GM21423 (cell line): ENCODE data around the gene AOAH.
"Not testable (repeated sequence)": the region's sequence is repeated elsewhere in the genome, so short reads cannot be mapped to it uniquely, and the experiment has no call there.

Experiments
- ATAC-seq: cut with Tn5 transposase; IDR thresholded peaks from one replicate; pipeline ENCODE4 v1.9.1; 2021; ENCODE audit warnings: mild to moderate bottlenecking, moderate library complexity; ENCODE audit not compliant: unreplicated experiment

The AOAH gene

DNA sequence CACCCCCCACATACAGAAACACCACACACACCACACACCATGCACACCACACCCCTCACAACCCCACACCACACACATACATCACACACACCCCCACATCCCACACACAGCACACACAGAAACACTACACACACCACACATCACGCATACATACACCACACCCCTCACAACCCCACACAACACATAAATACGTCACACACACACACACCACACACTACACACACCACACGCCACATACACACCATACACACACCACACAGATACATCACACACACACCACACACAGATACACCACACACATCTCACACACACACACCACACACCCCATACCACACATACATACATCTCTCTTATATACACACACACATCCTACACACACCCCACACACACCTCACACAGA, 208.4 kb downstream of the AOAH start:
- no peak for ATAC-seq

DNA sequence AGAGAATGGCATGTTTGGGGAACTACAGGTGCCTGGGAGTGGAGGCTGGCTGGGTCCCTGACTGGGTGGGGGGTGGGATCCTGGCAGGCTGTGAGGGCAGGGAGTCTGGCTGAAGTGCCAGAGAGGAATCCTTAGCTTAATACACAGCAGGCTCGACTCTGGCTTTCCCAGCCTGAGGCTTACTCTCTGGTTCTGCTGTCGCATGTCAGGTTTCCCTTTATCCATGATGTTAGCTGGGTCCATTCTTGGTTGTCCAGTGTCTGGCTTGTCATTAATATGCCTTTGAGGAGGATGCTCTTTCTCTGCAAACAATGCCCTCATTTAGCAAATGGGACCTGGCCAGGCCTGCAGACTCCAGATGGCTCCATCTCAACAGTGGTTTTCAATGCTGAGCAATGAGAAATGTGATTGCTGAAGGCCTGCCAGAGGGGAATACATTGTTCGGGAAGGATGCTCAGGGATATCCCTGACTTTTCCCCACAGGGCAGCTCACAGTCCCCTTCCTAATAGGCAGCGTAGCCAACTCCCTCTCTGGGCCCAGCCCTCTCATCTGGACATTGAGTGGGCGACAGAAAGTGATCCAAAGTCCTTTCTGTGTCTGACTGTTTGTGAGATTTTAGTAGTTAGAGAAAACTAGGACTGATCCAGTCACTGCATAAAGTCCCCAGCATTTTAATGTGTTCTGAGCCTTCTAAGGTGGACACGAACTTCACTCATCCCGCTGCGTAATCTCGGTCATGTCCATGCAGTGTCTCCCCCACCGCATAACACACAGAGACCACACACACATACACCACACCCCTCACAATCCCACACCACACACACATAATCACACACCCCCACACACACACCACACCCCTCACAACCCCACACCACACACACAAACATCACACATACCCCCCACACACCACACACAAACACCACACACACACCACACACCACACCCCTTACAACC, 209.7 kb downstream of the AOAH start:
- no peak for ATAC-seq

DNA sequence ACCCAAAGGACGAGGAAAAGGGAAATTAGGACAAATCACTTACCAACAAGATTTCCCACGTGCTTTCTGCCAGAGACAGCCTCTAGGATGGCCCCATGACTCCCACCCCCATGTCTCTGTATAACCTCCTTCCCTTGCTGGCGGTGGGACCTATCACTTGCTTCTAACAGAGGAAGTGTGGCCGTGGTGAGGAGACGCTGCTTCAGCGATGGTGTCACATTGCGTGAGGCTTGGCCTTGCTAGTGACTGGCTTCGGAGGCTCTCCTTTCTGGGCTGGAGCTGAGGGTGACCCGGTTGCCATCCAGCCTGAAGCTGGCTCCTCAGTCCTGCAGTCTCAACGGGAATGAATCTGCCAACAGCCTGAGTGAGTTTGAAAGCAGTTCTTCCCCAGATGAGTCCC, 210.9 kb downstream of the AOAH start:
- ATAC-seq: no peak

DNA sequence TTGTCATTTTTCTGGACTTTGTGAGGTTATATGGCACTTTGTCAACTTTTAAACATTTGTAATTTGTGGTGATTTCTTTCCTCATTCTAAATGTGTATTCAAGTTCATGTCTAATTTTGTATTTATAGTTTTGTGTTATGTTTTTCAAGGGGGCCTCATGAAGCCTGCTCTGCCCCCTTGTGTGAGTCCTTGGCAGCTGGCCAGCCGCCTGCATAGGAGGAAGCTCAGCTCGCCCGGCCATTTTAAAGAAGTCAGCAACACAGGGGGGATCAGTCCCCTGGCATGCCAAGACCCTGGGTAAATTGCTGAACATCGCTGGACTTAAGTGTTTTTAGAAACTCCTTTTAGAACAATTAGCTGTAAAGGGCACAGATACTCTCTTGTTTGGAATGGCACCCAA, 211.7 kb downstream of the AOAH start:
- ATAC-seq: no peak

DNA sequence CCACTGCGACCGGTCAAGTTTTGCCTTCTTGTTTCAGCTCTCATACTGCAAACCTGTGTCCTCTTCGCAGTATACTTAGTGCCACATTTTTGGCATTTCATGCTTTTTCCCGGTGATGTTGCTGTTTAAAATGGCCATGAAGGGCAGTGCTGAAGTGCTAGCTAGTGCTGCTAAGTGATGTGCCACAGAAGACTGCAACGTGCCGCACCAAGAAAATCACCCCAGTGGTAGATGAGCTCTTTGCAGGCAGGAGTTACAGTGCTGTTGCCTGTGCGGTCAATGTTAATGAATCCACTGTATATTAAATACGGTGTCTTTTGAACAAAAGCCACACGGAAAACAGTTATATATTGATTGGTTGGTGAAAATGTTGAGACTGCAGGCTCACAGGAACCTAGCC, 214.3 kb downstream of the AOAH start:
- ATAC-seq: no peak

DNA sequence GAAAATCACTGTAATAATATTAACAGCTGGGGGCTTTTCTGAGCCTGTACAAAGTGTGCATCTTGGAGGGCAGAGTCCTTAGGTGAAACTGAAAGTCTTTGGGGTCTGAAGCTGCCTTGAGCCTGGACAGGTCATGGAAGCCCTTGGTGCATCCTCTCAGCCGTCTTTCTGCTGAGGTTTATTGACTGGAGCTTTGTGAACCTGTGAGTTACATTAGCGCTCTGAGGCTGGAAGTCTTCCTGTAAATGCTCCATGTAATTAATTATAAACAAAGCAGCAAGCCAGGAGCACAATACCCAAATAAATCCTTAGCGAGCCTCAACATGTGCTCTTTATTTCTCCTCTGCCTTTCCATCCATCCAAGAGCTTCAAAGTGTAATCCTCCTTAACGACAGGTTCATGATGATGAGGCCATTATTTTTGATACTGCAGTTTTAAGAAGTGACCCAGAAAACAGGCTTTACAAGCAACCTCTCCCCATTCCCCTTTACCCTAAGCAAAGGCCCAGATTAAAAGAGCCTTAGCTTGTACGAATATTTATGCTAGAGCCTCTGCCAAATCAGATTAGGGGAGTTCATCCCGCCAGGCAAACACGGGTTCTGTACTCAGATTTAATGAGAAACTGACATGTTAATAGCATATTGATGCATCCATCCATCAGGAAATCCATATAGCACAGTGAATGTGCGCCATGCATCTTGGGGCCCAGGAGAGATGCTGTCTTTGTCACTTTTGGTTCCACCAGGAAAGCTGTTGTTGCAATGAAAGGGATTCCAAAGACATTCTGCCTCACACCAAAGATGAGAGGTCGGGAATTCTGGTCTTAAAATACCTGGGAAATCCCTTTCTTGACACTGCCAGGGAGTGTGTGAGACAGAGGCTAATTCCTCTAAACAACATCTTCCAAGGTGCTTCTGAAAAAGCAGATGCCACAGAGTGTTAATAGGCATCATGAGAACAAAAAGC, 216.5 kb downstream of the AOAH start:
- ATAC-seq: no peak

DNA sequence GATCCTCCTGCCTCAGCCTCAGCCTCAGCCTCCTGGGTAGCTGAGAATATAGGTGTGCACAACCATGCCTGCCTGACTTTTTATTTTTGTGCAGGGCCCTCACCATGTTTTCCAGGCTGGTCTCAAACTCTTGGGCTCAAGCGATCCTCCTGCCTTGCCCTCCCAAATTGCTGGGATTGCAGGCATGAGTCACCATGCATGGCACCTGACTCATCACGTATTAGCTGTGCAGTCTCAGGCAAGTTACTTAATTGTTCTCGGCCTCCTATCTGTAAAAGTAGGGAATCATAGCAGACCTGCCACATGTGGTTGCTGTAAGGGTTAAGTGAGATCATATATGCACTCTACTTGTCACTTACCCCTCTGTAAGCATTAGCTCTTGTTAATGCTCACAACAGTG, 217.5 kb downstream of the AOAH start:
- no peak for ATAC-seq

DNA sequence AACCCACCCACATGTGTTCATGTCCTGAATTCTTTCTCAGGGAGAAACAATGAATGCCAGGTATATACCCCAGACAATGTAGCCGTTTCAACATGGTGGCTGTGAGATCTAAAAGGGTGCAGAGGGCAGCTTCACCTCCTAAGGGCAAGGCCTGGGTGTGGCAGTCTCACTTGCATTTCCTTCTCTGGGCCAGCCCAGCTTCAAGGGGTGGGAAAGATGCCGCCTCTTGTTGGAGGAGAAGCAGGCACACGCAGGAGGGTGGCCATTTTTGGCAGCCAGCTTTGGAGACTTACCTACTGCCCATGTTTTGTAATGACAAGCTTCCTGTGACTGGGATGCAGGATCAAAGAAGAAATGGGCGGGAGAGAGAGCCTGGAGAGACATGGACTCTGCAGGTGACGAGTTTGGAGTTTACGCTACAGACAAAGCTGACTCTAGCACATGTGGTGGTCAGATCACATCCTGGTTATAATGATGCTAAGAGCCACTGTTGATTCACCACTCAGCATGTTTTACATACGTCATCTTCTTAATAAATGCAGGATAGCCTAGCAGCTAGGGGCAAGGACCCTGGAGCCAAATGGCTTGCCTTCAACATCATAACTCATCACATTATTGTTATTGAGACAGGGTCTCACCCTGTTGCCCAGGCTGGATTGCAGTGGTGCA, 218.0 kb downstream of the AOAH start:
- no peak for ATAC-seq

DNA sequence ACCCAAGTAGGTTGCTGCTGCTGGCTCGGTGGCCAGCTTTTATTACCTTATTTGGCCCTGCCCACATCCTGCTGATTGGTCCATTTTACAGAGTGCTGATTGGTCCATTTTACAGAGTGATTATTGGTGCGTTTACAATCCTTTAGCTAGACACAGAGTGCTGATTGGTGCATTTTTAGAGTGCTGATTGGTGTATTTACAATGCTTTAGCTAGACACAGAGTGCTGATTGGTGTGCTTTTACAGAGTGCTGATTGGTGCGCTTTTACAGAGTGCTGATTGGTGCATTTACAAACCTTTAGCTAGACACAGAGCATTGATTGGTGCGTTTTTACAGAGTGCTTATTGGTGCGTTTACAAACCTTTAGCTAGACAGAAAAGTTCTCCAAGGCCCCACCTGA, 219.7 kb downstream of the AOAH start:
- ATAC-seq: not testable (repeated sequence)

DNA sequence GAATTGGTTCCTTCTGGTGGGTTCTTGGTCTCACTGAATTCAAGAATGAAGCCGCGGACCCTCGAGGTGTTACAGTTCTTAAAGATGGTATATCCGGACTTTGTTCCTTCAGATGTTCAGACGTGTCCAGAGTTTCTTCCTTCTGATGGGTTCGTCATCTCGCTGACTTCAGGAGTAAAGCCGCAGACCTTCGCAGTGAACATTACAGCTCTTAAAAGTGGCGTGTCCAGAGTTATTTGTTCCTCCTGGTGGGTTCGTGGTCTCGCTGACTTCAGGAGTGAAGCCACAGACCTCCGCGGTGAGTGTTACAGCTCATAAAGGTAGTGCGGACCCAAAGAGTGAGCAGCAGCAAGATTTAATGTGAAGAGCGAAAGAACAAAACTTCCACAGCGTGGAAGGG, 220.1 kb downstream of the AOAH start:
- ATAC-seq: not testable (repeated sequence)

DNA sequence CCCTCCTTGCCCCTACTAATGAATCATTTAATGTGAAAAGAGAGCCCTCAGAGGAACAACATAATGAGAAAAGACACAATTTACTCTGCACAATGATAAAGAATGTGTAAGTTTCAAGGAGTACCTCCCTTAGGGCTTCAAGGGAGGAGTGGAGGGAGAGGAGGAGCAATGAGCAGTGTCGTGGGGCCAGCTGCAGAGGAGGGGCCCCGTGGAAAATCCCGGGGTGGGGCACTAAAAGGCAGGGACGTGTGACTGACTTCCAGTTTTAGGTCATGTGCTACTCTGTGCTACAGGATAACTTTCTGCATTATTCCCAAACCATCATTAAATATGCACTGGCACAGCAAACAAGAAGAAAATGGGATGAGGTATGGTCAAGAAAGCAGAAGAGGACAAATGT, 226.5 kb downstream of the AOAH start:
- no peak for ATAC-seq

DNA sequence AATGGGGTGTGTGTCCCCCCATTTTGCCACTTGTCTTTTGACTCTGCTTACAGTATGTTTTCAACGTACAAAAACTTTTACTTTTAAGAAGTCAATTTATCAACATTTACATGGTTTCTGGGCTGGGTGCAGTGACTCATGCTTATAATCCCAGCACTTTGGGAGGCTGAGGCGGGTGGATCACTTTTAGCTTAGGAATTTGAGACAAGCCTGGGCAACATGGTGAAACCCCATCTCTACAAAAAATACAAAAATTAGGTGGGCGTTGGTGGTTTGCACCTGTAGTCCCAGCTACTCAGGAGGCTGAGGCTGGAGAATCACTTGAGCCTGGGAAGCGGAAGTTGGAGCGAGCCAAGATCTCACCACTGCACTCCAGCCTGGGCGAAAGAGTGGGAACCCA, 227.1 kb downstream of the AOAH start:
- not testable (repeated sequence) for ATAC-seq

DNA sequence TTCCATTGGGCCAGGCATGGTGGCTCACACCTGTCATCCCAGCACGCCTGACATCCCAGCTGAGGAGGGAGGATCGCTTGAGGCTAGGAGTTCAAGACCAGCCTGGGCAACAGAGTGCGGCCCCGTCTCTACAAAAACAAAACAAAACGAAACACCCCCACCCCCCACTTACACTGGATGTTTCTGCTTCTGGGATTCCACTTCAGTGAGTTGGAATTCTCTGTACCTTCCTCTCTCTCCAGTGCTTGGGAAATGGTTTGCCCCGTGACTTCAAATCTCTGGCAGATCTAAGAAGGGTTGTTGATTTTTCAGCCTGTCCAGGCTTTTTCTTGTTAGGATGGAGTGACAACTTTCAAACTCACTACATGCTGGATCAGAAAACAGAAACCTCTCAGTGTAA, 227.7 kb downstream of the AOAH start:
- ATAC-seq: no peak

DNA sequence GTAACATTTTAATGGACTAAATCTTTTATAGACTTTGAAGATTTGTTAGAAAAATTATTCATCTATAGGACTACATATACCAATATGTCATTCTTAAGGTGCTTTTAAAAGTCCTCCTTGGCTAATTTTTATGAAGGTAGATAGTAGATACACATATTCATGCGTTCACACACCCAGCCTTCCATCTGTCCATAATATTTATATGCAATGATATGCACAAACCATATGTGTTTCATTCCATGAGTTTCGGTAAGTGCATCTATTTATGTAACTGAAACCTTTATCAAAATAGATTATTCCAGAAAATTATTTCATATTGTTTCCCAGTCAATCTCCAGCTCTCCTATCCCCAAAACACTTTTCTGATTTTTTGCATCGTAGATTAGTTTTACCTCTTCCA, 233.0 kb downstream of the AOAH start:
- no peak for ATAC-seq

DNA sequence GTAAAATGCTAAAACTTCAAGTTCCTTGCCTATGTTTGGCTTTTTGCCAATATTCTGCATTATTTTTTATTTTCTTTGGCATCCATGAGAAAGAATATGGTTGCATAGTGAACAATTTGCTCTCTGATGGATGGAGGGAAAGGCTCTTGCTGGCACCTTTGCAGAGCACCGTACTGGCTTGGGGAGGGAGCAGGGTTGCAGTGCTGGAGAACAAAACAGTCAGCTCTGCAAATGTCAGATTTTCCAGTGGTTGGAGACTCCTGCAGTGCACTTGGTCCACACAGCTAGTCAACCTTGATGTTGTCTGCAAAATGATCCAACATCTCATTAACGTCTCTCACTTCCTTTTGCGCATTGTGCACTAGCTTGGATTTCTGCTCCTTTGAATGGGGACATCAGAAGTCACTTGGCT, 233.9 kb downstream of the AOAH start:
- ATAC-seq: no peak

DNA sequence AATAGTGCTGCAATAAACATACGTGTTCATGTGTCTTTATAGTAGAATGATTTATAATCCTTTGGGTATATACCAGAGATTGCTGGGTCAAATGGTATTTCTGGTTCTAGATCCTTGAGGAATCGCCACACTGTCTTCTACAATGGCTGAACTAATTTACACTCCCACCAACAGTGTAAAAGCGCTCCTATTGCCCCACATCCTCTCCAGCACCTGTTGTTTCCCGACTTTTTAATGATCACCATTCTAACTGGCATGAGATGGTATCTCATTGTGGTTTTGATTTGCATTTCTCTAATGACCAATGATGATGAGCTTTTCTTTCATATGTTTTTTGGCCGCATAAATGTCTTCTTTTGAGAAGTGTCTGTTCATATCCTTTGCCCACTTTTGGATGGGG, 235.6 kb downstream of the AOAH start:
- not testable (repeated sequence) for ATAC-seq

DNA sequence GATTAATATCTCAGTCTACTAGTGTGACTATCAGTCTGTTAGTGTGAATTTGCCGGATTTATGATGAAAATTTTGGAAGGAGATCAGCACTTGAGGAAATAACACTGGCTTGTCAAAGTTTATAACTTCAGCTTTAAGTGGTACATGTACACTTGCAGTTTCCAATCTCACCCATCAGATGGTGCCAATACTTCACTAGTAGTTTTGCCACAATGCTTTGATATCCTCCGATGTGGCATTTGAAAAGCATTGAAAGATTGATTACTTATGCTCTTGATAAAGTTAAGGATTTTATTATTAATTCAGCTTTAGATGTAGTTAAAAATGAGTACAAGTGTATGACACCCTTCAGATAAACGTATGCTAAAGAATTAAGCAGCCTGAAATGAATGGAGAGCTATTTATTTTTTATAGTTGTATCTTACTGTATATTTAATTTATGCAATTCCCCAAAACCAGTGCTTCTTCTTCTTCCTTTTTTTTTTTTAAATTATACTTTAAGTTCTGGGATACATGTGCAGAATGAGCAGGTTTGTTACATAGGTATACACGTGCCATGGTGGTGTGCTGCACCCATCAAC, 236.4 kb downstream of the AOAH start:
- ATAC-seq: no peak

DNA sequence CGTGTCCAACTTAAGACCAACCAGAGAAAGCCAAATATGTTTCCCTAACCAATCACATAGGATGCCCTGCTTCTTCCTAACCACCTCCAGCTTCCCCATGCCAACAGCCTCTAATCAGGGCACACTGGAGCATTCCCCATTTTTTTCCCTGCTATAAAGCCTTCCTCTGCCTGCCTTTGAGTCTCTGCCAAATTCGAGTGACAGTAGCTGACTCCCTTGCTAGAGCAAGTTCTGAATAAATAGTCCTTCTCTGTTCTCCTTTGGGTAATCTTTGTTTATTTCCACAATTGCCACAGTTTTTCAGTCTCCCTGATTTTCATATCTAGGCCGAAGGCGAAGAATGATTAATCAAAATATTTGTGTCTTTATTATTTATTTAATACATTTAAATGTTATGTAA, 238.0 kb downstream of the AOAH start:
- no peak for ATAC-seq

DNA sequence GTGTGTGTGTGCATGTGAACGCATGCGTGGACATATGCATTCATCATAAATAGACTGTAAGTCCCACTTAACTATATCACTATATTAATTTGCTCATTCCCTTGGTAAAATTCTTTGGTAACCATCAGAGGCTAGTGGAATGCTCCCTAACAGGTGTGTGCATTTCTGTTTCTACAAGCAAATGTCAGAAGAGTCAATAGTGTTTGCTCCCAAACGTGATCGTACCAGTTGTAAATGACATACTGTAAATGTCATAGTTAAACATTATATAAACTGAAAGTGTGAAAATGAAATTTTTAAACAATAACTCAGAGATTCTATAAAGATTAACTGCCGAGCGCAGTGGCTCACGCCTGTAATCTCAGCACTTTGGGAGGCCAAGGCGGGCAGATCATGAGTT, 240.0 kb downstream of the AOAH start:
- ATAC-seq: no peak

DNA sequence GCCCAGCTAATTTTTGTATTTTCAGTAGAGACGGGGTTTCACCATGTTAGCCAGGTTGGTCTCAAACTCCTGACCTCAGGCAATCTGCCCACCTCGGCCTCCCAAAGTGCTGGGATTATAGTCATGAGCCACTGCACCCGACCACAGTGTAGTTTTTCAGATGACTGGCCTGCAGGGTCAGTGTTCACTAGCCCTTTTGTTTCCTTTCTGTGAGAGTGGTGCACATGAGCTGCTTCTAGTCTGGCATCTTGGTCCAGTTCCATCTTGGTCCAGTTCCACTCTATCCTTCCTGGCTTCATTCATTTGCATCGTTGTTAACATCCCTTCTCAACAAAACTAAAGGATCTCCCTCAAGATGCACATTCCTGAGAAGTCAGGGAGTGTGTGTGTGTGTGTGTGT, 240.4 kb downstream of the AOAH start:
- not testable (repeated sequence) for ATAC-seq

DNA sequence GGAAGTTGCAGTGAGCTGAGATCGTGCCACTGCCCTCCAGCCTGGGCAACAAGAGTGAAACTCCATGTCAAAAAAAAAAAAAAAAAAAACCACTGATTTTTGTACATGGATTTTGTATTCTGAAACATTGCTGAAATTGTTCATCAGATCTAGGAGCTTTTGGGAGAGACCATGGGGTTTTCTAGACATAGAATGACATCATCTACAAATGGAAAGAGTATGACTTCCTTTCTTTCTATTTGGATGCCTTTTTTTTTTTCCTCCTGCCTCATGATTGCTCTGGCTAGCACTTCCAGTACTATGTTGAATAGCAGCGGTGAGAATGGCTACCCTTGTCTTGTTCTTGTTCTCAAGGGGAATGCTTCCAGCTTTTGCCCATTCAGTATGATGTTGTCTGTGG, 245.5 kb downstream of the AOAH start:
- ATAC-seq: no peak
